Activated naive CD8-positive, alpha-beta T cell treated with anti-CD3 and anti-CD28 coated beads, Interleukin-2, amount 50 U/mL, for 16 hours (primary cell): Measurements from ENCODE around the gene ZNF101.

Experiments used
- DNase-seq: peaks from one replicate; pipeline ENCODE4 v3.0.0-alpha.2; 2020; ENCODE audit warnings: low read depth, low spot score

Gene ZNF101

DNA sequence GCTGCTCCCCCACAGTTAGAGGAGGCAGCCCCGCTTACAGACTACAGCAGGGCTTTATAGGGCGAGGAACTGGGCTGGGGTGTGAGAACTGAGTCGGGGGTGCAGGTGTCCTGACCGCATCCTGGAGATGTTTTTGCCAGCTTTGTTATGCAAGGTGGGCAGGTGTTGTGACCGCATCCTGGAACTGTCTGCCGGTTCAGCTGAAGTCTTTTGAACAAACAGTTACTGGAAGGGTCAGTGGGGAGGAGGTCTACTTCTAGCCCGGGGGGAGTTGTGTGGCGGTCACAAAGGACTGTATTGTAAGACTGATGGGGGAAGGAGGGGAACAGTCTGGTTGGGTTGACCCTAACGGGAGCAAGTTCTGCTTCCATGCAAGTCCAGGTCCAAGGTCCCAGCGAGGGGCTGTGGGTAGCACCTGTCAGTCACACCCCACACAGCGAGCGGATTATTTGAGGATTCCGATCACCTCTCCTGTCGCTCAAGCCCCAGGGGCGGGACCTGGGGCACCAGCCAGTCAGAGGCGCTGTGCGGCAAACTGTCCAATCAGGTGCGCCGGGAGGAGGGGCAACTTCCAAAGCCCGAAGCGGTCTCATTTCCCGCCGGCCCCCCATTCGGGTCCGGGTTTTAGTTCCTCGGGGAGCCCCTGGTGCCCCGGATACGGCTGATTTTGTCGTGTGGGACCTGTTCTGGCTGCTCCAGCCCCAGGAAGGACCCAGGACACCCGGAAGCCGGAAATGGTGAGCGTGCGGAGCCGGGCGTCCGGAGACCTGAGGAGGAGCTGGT is at the start of gene ZNF101:
ZNF101 (plus strand) TSS at position 610 of the 783 bp plus-strand sequence; CDS start at position 735, 125 bp downstream.
- peak; percentile 96 for DNase-seq

DNA sequence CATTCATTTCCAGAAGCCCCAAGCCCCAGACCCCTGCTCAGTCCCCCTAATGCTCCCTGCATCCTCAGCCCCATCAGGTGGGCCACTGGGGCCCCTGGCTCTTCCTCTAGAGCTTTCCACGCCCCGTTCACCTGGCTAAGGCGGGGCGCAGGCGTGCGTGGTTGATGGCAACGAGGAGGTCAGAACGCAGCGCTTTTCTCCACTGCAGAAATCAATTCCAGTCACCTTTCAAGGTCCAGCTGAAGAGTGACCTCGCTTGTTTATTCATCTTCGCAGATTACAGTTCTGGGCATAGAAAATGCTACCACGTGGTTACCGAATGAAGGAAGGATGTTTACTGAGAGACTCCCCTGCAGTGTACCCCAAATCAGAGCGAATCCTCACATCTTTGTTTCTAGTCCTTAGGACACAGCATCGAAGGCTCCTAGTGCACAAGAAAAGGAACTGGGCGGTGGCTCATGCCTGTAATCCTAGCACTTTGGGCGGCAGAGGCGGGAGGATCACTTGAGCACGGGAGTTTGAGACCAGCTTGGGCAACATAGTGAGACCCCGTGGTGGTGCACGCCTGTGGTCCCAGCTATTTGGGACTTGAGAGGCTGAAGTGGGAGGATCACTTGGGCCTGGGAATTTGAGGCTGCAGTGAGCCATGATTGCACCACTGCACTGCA is 49.3 kb upstream of the ZNF101 start:
- DNase-seq, result no peak

DNA sequence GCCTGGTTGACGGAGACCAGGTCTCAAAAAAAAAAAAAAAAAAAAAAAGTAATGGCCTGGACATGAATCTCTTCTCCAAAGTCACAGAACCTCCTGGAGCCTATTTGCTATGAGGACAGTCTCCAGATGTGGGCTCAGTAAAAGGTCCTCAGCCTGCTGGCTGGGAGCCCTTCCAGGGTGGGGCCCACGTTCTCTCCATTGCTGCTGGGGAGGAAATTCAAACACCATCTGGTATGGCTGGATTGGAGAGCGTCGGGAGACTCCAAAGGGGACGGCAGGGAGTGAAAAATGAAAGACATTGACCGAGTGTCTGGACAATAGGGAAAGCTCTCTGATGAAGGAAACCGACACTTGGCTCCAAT is 48.8 kb upstream of the ZNF101 start:
- no peak for DNase-seq

GRCh38 chr19:19623383-19623782 is 45.3 kb upstream of the ZNF101 start:
- no peak for DNase-seq

DNA sequence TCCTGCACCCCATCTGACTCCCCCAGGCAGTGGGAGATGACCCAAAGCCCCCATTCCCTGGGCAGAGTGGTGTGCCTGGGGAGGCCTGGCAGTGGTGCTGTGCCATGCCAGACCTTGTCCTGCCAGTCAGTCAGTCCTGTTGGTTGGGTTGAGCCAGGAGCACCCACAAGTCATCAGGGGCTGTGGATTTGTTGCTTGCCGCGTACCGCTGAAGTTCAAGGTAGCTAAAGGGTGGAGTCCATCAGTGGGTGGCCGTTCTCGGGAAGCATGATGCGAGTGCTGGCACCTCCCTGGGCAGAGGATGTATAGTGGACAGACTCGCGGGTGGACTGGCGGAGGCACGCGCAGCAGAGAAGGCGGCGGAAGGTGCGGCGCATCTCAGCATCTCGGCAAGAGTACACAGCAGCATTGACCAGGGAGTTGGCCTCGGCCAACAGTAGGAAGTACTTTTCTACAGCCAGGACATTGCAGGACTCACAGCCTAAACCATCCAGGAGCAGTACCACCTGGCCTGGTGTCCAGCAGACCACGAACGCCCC is 44.5 kb upstream of the ZNF101 start:
- no peak for DNase-seq

DNA sequence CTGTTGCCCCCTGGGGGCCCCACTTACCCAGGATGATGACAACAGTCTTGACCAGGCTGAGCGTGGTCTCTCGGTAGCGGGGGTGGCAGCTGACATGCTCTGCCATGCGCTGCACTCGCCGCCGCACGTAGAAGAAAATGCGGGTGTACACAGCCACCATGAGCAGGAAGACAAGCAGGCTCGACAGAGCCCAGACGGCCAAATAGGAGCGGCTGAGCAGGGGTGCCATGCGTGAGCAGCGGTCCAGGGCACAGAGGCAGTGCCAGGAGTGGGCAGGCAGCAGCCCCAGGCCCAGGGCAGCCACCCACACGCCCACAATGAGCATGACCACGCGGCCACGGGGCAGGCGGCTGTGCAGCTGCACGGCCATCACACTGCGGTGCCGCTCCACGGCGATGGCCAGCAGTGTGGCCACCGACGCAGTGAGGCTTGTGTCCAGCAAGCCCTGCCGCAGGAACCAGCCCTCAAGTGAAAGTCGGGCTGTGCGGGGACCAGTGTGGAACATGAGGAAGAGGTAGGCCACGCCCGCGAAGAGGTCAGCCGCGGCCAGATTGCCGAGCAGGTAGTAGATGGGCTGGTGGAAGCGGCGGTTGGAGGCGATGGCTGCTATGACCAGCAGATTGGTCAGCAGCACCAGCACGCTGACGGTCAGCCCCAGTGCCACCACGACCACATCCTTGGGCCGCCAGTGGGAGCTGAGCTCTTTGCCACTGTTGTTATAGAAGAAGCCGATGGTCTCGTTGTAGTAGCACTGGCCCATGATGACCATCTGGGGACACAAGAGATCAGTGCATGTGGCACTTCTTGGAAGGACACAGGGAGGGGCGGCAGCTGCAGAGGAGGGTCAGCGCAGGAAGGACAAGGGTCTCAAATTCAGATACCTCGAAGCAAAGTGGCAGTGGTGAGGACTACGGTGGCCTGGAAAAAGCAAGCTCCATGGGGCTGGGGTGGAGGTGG is 41.8 kb upstream of the ZNF101 start:
- no peak for DNase-seq

GRCh38 chr19:19627621-19628500 is 40.8 kb upstream of the ZNF101 start, which contains the start of gene LPAR2:
Gene LPAR2, minus strand, starts transcription at chr19:19628220. Its CDS starts 945 bp downstream, at chr19:19627275.
- DNase-seq, result peak; percentile 40

DNA sequence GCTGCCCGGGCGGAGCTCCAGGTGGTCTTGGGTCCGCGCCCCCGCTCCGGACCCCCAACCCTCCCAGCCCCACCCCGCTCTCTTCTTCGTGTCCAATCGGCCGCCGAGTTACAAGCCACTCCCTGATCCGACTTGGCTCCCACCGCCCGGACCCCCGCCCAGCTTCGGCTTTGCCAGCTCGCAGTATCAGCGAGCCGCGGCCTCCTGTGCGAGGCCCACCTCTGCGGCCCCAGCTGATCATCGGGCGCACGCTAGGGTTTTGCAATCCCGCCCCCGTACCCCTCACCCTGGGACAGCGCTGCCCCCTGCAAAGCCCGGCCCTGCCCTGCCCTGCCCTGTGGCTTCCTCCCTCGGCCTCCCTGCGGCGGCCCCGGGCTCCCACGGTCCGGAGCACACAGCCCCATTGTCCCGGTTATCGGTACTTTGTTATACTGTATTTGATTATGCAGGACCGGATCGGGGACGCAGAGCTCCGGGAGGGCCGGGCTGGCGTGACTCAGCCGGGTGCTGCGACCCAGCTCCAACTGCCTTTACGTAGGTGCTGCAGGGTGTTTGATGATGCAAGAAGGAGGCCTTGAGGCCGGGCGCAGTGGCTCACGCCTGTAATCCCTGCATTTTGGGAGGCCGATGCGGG is 40.0 kb upstream of the ZNF101 start:
- DNase-seq, result no peak

DNA sequence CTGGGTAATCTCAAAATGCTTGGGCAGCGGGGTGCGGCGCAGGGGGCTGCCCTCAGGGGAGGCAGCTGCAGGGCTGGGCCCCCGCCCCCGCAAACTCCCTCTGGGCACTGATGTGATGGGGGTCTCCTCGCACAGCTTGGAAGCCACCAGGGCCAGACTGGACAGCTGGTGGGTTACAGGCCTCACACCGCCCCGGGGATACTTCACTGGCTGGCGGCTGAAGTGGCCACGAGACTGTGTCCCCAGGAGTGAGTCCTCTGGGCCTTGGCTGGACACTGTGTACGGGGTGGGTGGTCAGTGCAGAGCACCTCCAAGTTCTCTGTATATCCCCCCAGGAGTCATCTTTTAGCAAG is 38.6 kb upstream of the ZNF101 start:
- DNase-seq, result no peak

DNA sequence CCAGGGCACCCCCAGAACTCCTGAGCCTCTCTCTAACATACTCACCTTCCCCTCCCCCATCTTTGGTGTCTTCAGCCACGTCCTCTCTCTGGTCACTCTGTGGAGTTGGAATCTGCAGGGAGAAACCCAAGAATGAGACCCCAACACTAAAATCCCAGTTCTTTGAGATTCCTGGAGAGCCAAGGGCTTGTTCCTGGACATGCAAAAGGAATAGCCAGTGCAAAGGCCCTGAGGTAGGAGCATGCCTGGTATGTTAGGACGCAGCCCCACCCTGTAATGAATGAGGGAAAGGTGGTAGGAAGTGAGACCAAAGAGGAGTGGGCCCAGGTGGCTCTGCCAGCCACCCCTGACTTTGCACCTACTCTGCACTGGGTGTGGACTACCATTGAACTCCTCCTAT is 38.2 kb upstream of the ZNF101 start:
- DNase-seq, result no peak

DNA sequence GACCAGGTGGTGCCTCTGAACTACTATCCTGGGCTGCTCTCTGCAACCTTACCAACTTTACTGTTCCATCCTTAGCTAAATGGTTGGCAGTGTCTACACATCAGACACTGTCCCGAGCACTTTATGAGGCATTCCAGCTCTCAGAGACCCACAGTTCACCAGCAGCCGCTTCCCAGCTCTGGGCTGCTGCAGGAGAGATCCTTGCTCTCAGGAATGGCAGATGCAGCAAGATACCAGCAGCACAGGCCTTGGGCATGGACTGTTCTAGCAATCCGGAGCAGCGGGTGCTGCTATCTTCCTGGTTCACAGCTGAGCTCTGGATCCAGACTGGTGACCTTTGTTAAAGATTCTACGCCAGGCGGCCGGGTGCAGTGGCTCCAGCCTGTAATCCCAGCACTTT is 37.3 kb upstream of the ZNF101 start:
- no peak for DNase-seq

- no peak for DNase-seq
Measured at GRCh38 chr19:19632661-19633060, 36.0 kb upstream of the ZNF101 start.

DNA sequence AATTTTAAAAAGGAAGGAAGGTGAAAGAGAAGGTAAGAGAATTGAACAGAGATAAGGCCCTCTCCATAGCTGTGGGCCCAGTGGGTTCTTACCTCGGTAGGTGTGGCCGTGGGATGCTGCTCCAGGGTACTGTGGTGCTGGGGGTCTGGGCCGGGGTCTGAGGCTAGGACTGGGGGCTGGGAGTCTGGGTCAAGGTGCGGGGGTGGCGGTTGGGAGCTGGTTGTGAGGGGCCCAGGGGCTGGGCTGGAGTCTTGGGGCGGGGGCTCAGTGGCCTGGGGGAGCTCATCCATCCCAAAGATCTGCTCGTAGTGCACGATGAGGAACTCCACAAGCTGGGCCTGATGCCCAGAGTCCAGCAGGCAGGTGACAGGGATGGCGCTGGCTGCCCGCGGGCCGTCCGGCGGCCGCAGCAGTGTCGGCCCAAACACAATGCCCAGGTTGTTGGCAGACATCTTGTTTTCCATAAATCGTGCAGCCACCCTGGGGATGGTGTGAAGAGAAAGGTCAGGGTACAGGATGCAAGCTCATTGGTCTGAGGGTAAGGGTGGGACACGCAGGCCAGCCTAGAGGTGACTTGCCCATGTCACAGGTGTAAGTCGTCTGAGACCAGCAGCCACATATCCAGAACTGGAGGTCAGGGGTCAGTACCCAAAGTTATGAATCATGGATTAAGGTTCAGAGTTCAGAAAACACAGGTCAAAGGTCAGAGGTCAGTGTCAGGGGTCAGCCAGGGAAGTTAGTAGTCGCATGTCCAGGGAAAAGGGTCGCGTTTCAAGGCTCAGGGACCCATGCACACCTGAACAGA is 34.7 kb upstream of the ZNF101 start:
- no peak for DNase-seq

- no peak for DNase-seq
Measured at GRCh38 chr19:19634516-19635312, 33.9 kb upstream of the ZNF101 start.

DNA sequence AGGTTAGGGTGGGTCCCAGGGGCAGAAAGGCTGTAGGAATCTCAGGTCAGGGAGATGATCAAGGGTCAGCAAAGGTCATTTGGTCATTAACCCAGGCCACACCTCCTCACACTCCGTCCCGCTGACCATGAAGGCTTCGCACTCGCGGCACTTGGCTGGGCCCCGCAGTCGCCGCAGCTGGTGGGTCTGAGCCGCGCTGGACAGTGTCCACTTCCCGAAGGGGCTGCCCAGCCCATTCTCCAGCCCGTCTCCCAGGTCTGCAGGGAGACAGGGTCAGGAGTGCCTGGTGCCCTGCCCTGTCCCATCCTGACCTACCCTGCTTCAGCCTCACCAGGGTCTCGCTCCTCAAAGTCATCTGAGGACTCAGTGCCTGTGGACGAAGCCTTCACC is 33.3 kb upstream of the ZNF101 start:
- no peak for DNase-seq

- no peak for DNase-seq
Measured at GRCh38 chr19:19636573-19637185, 32.0 kb upstream of the ZNF101 start.

DNA sequence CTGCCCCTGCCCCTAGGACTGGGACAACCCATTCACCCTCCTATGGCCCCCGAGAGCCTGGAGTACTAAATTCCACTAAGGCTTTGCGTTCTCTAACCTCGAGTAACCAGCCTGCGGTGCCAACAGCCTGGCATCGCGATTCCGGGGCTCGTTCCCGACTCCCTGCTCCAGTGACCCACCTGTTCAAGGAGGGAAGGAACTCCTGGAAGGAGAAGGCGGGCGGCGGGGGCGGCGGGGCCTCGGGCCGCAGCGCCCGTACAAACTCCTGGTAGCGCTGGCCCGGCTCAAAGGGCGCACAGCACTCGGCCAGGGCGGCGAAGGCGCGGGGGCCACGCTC is 31.5 kb upstream of the ZNF101 start:
- DNase-seq, result no peak

DNA sequence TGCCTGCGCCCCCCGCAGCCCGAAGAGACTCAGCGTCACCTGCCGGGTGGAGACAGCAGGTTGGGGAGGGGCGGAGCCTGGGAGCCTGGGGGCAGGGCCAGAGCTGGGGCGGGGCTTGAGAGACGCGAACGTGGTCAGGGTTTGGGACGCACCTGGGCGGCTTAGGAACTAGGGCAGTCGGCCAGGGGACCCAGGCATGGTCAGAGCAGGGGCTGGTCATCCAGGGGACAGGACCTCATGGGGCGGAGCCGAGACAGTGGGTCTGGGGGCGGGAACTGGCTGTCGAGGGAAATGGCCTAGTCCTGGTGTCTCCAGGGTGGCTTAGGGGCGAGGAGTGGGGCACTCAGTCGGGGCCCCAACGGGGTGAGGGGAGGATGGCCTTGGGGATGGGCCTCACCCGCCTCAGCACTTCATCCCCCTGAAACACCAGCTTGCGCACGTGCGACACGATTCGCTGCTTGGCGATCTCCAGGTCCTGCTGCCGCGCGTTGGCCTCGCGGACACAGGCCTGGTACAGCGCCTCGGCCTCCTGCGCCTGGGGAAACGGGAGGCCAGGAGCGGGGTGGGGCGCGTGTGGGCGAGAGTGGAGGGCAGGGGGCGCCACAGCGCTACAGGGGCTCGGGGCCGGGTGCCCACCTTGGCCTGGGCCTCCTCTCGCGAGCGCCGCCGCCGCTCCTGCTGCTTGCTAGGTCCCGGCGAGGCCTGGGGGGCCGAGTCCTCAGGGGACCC is 31.0 kb upstream of the ZNF101 start:
- no peak for DNase-seq
